HG03139 (cell line): Measurements from ENCODE around the gene GOLGA3.

Experiments
- ATAC-seq: cut with Tn5 transposase; IDR thresholded peaks from one replicate; pipeline ENCODE4 v1.9.1; 2021; ENCODE audit not compliant: unreplicated experiment

Gene GOLGA3

DNA sequence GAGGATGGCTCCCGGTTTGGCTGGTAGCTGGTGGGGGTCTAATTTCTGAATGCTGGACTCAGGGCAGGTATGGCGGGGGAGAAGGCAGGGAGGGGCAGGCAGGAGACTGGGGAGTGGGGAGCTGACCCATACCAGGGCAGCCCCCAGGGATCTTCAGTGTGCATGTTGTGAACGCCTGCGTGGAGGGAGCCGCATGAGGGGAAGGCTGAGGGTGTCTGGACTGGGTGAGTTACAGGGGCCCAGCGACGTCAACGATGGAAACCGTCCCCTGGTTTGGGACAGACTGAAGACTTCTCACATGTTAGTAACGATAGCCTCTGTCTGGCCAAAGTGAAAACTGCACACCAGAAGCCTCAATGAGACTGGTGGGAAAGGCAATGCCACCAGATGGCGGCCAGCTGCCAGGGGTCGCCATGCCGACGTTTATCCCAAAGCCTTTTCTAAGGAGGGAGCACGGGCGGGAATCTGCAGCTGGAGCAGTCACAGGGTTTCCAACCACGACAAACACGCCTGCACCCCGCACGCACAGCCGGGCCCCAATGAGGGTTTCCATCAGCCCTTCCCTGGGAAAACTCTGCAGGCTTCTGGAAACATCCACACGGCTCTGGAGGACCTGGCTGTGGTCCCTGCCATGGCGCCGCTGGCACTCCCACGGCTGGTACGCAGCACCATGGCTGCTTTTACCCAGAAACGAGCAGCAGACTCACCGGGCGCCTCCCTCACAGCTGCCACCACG lies 104.0 kb downstream of the GOLGA3 start:
- ATAC-seq: no peak

DNA sequence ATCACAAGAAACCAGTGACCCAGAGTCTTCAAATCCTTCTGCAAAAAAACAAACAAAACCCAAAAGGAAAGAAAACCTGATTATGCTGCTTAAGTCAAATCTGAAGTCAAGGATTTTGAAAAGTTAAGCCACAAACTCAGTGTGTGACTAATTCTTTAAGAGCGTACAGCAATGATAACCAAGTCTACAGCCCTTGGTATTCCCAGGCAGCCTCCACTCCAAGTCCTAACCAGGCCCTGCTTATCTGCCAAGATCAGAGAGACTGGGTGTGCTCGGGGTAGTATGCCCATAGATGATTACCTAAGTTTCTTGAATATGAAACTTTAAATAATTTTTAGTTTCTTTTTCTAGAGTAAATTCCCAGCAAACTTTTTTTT lies 104.9 kb downstream of the GOLGA3 start:
- ATAC-seq: no peak

DNA sequence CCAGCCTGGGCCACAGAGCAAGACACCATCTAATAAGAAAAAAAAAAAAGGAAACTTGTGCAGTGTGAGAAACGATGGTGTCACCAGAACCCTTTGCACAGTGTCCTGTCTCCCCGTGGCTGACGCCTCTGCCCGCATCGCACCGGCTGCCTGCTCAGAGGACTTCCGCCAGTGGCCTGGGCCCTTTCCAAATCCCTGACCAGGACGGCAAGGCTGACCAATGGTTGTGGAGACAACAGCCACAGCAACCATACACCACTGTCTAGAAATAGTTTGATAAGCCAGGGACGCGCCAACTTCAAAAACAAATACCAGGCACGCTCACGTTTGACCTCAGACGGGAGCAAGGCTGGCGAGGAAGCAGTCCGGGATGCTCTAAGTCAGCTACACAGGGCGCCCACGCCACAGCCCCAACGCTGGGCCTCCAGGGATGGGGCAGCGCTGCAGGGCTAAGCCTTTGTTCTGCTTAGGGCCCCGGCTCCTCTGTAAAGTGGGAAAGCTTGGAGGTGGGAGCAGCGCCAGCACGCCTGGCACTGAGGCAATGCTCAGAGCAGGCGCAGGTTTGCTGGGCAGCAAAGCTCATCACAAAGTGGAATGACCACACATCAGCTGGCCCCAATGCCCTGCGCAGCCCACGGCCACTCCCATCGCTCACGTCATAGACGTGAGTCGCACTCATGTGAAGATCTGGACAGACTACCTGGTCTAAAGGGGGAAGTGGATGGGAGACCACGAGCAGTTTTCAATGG lies 105.5 kb downstream of the GOLGA3 start:
- no peak for ATAC-seq

DNA sequence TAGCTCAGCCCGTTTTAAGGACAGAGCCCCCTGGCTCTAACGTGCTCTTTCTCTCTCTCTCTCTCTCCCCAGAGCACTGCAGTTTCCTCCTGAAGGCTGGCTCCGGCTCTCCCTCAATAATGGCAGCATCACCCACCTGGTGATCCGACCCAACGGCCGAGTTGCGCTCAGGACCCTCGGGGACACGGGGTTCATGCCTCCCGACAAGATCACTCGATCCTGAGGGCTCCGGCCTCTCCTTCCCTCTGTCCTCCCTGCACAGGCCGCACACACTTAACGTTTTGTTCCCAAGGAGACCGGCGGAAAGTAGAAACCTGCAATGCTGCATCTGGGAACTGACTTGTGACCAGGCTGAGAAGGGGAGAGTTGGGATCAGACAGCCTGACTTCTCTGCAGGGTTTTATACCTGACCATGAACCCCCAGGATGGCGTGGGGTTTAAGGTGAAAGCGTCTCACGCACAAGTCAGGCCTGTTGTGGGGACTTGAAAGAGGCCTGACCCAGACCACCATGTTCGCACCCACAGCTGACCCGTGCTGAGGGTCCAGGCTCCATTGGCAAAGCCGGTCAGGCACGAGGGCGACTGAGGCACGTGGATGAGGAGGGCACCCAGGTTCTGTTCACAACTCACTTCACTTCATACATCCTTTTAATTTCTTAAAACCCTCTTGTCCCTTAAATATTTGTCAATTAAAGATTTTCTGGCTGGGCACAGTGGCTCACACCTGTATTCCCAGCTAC lies 107.9 kb downstream of the GOLGA3 start:
- ATAC-seq: no peak

DNA sequence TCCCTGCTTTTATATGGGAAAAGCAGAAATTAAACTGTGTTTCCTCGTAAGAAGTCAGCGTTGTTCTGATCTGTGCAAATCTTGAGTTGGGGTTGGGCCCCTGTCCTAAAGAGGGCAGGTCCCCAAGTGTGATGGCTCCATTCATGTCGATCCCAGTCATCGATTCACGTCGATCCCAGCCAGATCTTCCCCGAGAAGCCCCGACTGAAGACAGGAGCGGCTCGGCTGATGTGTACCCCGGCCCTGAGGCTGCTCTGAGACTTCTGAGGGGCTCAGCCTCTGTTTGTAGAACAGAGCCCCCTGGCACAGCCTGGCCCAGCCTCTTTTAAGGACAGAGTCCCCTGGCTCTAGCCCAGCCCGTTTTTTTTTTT lies 108.7 kb downstream of the GOLGA3 start:
- ATAC-seq: no peak

DNA sequence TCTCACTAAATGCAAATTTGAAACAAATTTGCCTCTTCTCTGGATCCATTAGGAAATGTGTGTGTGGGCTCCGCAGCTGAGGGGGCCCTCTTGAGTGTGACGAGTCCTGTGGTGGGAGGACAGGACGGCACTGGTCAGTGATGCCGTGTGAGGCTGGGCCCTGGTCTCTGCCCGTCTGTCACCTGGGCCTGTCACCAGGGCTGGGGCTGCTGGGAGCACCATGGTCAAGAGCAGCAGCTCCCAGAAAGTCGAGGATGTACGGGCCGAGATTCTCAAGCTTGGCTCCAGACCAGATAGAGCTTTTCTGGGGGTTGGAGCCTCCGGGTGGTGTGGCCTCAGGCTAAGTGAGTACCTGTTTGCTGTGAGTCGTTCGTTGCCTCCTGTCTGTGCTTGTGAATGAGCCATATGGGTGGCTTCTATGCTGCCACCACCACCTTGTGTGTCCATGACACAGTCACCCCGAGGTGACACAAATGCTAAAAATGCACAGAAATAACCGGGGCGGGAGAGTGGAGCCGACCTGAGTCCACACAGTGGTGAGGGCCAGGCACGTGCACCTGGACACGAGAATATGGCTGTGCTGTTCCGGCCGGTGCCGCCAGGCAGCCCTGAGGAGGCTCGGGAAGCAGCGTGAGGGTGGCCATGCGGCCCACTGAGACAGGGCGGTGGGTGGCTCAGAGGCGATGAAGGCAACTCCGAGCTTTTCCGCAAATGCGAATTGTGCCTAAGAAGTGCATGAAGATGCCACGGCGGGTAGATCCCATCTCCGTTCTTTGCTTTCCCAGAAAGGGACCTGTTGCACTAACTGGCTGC lies 109.3 kb downstream of the GOLGA3 start:
- ATAC-seq: no peak
